NCI-H345 treated with DMSO at 0.1 percent for 48 hours (cell line): Measurements from ENCODE around the gene HAT1.

Experiments
- DNase-seq: peaks from one replicate; lab custom pipeline; 2025; ENCODE audit not compliant: unreplicated experiment; lab: John Stamatoyannopoulos, UW

The HAT1 gene

DNA sequence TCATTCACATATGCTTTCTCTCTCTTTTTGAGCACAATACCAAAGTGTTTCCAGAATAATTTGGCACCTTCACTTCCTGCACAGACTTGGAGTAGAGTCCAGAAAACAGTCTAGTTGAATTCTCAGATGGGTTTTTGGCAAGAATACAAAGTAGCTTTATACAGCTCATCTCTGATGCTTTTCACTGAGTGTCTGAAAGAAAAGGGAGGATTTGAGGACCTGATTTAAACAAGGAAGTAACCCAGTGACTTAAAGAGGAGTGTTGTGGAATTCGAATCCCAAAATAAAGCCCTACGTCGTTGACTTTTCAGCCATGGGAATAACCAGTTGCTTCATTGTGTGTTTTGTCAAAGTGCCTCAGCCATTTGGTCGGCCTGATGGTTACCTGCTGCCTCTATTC, 109.3 kb downstream of the HAT1 start:
- DNase-seq = no peak
